Effector memory CD4-positive, alpha-beta T cell (primary cell): ENCODE data around the gene PRRX2.

Source experiments
- DNase-seq, 3 donors: peaks; one replicate each; pipeline ENCODE4 v3.0.0-alpha.2; 2020
- H3K27ac ChIP-seq: 2 replicates; pipeline ENCODE4 v1.7.0; 2013; ENCODE audit warnings: mild to moderate bottlenecking, low read length, moderate library complexity; ENCODE audit not compliant: insufficient read depth, poor library complexity, severe bottlenecking
- H3K27me3 ChIP-seq: replicated peaks from 2 replicates; pipeline ENCODE4 v1.7.0; 2013; ENCODE audit warnings: mild to moderate bottlenecking, low read length; ENCODE audit not compliant: insufficient read depth, control insufficient read depth, poor library complexity, severe bottlenecking
- H3K36me3 ChIP-seq: 2 replicates; pipeline ENCODE4 v1.7.0; 2013; ENCODE audit warnings: mild to moderate bottlenecking, low read length, moderate library complexity; ENCODE audit not compliant: control insufficient read depth, insufficient read depth
- H3K4me1 ChIP-seq: 2 replicates; pipeline ENCODE4 v1.7.0; 2013; ENCODE audit warnings: low read length, mild to moderate bottlenecking; ENCODE audit not compliant: control insufficient read depth, insufficient read depth, poor library complexity, severe bottlenecking
- H3K4me3 ChIP-seq: 2 replicates; pipeline ENCODE4 v1.7.0; 2013; ENCODE audit warnings: low read length, low read depth, mild to moderate bottlenecking; ENCODE audit not compliant: insufficient read depth, poor library complexity, severe bottlenecking
- H3K9me3 ChIP-seq: 2 replicates; pipeline ENCODE4 v1.7.0; 2013; ENCODE audit warnings: mild to moderate bottlenecking, low read length, moderate library complexity; ENCODE audit not compliant: control insufficient read depth

Gene PRRX2

GRCh38 chr9:129687391-129687790 lies 21.9 kb downstream of the PRRX2 start:
- DNase-seq: no peak
- no peak overlapping the region for H3K27ac ChIP-seq
- no peak overlapping the region for H3K4me3 ChIP-seq
- no peaks in the 10 kb centered on the region for H3K4me1 ChIP-seq
- no peaks in the 10 kb centered on the region for H3K27me3 ChIP-seq
- no peaks in the 10 kb centered on the region for H3K9me3 ChIP-seq
- H3K36me3 ChIP-seq: no peaks in the 10 kb centered on the region

GRCh38 chr9:129688285-129689043 lies 23.0 kb downstream of the PRRX2 start:
- Histone ChIP-seq H3K36me3 (no peaks in the 10 kb centered on the region), H3K27ac (no peak overlapping the region), H3K27me3 (no peaks in the 10 kb centered on the region)

DNA sequence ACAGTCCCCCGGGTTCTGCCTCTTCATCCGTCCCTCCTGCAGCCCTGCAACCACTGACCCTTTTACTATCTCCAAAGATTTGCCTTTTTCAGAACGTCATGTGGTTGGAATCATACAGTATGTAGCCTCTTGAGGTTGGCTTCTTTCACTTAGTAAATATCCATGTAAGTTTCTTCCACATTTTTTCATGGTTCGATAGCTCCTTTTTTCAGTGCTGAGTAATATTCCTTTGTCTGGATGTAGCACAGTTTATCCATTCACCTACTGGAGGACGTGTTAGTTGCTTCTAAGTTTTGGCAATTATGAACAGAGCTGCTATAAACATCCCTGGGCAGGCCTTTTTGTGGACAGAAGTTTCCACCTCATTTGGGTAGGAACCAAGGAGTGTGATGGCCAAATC lies 27.1 kb downstream of the PRRX2 start:
- no peak for DNase-seq
- Histone ChIP-seq H3K27me3 (peaks cover 8% of the 10 kb centered on the region), H3K27ac (no peak overlapping the region), H3K36me3 (no peaks in the 10 kb centered on the region), H3K9me3 (no peaks in the 10 kb centered on the region), H3K4me3 (no peak overlapping the region), H3K4me1 (peaks cover 2% of the 10 kb centered on the region)

More at GRCh38 chr9:129688285-129689043, 23.0 kb downstream of the PRRX2 start:
- H3K4me1 ChIP-seq: no peaks in the 10 kb centered on the region
- H3K4me3 ChIP-seq: no peak overlapping the region
- DNase-seq: no peak
- H3K9me3 ChIP-seq: no peaks in the 10 kb centered on the region

GRCh38 chr9:129693741-129694140 lies 28.3 kb downstream of the PRRX2 start:
- no peak overlapping the region for H3K4me3 ChIP-seq
- no peak overlapping the region for H3K27ac ChIP-seq
- H3K4me1 ChIP-seq: peaks cover 5% of the 10 kb centered on the region
- no peaks in the 10 kb centered on the region for H3K9me3 ChIP-seq
- H3K36me3 ChIP-seq: no peaks in the 10 kb centered on the region
- DNase-seq: no peak
- peaks cover 19% of the 10 kb centered on the region for H3K27me3 ChIP-seq

- Histone ChIP-seq H3K27me3 (peaks cover 19% of the 10 kb centered on the region), H3K36me3 (no peaks in the 10 kb centered on the region), H3K4me3 (no peak overlapping the region), H3K9me3 (no peaks in the 10 kb centered on the region), H3K27ac (no peak overlapping the region), H3K4me1 (peaks cover 5% of the 10 kb centered on the region)
- no peak for DNase-seq
These were observed 28.8 kb downstream of the PRRX2 start for GRCh38 chr9:129694243-129694646.

DNA sequence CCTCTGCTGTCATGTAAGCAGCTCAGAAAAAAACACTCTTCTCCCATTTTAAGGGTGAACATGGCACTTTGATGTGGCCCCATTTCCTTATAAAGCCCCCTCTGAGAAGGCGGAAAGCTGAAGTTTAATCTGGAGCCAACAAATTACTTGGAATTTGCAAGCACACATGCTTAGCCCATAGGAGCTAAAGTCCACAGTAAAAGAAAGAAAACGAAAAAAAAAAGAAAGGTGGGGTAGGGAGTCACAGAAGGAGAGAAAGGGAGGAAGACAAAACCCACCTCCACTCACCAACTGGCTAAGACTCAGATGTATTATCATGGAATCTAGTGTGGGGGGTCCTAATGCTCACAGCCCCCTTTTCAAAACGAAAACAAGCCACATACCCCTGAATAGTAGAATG lies 30.4 kb downstream of the PRRX2 start:
- peaks cover 19% of the 10 kb centered on the region for H3K27me3 ChIP-seq
- H3K9me3 ChIP-seq: no peaks in the 10 kb centered on the region
- peaks cover 5% of the 10 kb centered on the region for H3K4me1 ChIP-seq
- H3K36me3 ChIP-seq: no peaks in the 10 kb centered on the region
- no peak overlapping the region for H3K27ac ChIP-seq
- no peak overlapping the region for H3K4me3 ChIP-seq
- DNase-seq: no peak

GRCh38 chr9:129696944-129697655 lies 31.7 kb downstream of the PRRX2 start:
- no peaks in the 10 kb centered on the region for H3K9me3 ChIP-seq
- H3K27me3 ChIP-seq: peaks cover 19% of the 10 kb centered on the region
- no peak overlapping the region for H3K4me3 ChIP-seq
- no peaks in the 10 kb centered on the region for H3K36me3 ChIP-seq
- no peak overlapping the region for H3K27ac ChIP-seq
- DNase-seq: no peak
- H3K4me1 ChIP-seq: peaks cover 5% of the 10 kb centered on the region

DNA sequence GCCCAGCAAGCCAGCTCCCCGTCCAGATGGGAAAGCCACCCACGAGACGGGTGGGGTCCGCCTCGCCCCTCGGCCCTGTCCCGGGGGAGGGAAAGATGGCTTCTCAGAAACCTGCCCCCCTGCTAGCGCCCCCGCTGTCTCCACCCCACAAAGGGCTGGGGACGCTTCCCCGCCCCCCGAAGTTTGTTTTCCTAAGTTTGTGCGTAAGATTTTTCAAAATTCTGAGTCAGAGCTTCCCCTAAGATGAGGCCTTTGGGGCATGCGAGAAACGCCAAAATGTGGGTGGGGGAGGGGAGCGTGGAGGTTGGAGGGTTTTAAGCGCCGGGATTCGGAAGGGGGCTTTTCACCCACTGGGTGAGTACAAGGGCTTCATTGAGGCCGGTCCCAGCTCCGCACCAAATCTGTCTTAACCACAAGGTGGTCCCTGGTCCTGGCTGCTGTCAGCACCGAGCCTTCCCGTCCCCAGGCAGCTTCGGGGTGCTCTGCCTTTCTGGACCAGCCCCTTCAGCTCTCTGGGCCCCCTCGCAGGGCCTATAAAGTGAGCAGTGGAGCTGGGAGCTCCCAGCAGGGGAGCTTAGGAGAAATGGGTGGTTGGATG lies 32.3 kb downstream of the PRRX2 start:
- no peak overlapping the region for H3K27ac ChIP-seq
- H3K27me3 ChIP-seq: peaks cover 19% of the 10 kb centered on the region
- H3K9me3 ChIP-seq: no peaks in the 10 kb centered on the region
- peaks cover 5% of the 10 kb centered on the region for H3K4me1 ChIP-seq
- H3K4me3 ChIP-seq: no peak overlapping the region
- DNase-seq: no peak
- no peaks in the 10 kb centered on the region for H3K36me3 ChIP-seq

DNA sequence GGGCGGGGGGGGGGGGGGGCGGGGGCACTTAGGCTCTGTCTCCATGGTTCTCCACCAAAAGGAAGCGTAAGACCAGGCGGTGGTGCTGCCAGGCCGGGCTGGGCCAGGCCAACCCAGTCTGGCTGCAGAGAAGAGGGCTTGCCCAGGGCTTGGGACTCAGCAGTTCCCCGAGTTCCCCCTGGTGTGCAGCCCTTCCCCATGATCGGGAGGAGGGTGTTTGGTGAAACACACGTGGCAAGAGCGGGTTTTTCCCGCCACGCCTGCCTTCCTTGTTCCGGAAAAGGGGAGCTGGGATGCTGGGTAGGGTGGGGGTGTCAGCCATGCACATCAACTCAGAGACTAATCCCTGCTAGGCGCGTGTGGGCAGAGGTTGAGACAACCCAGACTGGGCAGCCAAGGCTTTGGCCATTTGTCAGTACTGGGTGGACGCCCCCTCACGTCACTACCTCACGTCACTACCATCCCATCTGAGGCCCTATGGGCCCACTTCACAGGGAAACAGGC lies 32.9 kb downstream of the PRRX2 start:
- H3K4me1 ChIP-seq: peaks cover 5% of the 10 kb centered on the region
- H3K9me3 ChIP-seq: no peaks in the 10 kb centered on the region
- no peak overlapping the region for H3K27ac ChIP-seq
- H3K36me3 ChIP-seq: no peaks in the 10 kb centered on the region
- no peak for DNase-seq
- no peak overlapping the region for H3K4me3 ChIP-seq
- peaks cover 19% of the 10 kb centered on the region for H3K27me3 ChIP-seq

DNA sequence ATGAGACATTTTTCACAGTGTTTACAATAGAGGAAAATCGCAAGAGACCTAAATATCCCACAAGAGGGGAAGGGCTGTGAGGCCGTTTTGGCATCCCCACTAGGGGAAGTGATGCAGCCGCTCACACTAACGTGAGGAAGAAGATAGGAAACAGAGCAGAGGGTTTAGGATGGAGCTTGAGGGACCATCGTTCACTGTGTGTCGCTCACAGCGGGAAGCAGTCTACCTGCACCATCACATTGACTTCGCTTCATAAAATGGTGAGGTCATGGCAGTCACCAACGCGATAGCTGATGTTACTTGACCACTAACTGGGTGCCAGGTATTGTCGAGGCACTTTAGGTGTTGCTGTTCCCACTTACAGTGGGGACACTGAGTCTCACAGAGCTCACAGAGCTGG lies 35.6 kb downstream of the PRRX2 start:
- H3K27me3 ChIP-seq: peaks cover 19% of the 10 kb centered on the region
- no peak for DNase-seq
- no peaks in the 10 kb centered on the region for H3K9me3 ChIP-seq
- H3K36me3 ChIP-seq: no peaks in the 10 kb centered on the region
- no peak overlapping the region for H3K4me3 ChIP-seq
- H3K4me1 ChIP-seq: peaks cover 5% of the 10 kb centered on the region
- H3K27ac ChIP-seq: no peak overlapping the region
